Measurements from ENCODE around the gene NFATC1.

NFATC1 gene

DNA sequence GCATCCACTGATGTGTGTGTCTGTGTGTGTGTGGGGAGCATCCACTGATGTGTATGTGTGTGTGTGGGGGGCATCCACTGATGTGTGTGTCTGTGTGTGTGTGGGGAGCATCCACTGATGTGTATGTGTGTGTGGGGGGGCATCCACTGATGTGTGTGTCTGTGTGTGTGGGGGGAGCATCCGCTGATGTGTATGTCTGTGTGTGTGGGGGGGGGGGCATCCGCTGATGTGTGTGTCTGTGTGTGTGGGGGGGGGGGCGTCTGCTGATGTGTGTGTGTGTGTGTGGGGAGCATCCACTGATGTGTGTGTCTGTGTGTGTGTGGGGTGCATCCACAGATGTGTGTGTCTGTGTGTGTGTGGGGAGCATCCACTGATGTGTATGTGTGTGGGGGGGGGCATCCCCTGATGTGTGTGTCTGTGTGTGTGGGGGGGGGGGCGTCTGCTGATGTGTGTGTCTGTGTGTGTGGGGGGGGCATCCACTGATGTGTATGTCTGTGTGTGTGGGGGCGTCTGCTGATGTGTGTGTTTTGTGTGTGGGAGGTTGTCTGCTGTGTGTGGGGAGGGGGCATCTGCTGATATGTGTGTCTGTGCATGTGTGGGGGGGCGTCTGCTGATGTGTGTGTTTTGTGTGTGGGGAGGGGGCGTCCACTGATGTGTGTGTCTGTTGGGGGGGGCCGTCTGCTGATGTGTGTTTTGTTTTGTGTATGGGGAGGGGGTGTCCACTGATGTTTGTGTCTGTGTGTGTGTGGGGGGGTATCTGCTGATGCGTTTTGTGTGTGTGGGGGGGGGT, 125.9 kb downstream of the NFATC1 start:
- DNase-seq (ENCODE audit: low read depth, low spot score) = no peak

DNA sequence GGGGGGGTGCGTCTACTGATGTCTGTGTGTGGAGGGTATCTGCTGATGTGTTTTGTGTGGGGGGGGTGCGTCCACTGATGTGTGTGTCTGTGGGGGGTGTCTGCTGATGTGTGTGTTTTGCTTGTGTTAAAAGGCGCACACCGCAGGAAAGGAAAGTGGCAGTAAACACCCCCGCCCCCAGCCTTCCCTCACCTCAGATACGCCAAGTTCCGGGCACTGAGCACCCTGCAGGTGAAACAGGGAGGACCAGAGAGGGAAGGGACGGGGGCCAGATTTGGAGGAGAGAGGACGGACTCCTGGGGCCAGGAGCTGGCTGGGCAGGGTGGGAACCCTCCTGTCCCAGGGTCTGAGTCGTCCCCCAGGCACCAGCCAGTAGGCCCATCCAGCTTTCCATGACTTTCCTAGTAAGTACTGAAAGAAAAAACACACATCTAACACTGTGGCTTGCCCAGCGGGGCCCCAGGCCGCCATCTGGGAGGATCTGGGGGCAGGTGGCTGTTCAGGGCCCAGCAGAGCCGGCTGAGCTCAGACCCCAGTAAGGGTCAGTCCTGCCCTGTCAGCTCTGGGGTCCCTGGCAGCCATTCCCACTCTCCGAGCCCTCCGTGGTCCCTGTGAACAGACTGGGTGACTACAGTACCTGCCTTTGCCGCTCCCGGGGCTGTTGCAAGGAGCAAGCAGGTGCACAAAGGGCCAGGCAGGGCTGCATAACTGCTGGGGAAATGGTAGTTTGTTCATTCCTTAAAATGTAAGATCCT, 126.9 kb downstream of the NFATC1 start:
- DNase-seq (ENCODE audit: low read depth, low spot score) = no peak

DNA sequence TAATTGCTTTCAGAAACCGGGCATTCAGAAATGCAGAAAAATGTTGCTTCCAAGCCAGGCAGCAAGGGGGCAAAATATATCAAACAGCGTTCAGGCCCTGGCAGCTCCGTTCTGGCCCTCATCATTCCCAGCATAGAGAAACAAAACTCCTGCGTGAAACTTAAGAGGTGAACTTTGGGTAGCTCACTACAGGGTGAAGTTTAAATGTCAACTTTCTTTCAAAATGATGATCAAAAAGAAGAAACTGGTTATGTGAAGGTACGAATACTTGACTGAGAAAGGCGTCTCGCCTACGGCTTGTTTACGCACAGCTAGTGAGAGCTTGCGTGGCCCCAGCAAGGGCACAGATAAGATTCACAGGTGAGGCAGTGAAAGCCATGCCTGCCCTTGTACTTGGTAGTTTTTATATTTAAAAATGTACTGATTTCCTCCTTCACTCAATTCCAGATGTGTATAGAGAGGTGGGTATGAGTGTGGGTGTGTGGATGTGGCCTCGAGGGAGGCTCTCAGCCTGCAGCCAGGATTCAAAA, 127.5 kb downstream of the NFATC1 start:
- DNase-seq (ENCODE audit: low read depth, low spot score) = no peak

DNA sequence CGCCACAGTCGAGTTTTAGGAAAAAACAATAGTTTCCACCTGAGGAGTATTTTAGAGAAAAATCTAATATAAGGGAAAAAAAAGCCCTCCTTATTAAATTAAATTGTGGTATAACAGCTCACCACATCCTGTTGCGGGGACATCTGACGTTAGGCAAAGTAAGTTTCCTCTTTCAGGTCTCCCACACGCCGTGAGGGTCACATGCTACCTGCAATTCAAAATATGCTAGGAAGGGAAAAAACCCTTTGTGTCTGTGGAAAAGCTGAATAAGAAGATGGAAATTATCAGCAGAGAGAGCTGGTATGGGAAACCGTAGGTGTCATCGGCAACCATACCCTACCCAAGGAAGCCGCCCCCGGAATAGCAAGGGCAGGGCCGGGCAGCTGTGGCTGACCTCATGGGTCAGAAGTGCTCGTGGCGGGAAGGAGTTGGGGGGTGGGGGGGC, 128.0 kb downstream of the NFATC1 start:
- no peak for DNase-seq (ENCODE audit: low read depth, low spot score)

DNA sequence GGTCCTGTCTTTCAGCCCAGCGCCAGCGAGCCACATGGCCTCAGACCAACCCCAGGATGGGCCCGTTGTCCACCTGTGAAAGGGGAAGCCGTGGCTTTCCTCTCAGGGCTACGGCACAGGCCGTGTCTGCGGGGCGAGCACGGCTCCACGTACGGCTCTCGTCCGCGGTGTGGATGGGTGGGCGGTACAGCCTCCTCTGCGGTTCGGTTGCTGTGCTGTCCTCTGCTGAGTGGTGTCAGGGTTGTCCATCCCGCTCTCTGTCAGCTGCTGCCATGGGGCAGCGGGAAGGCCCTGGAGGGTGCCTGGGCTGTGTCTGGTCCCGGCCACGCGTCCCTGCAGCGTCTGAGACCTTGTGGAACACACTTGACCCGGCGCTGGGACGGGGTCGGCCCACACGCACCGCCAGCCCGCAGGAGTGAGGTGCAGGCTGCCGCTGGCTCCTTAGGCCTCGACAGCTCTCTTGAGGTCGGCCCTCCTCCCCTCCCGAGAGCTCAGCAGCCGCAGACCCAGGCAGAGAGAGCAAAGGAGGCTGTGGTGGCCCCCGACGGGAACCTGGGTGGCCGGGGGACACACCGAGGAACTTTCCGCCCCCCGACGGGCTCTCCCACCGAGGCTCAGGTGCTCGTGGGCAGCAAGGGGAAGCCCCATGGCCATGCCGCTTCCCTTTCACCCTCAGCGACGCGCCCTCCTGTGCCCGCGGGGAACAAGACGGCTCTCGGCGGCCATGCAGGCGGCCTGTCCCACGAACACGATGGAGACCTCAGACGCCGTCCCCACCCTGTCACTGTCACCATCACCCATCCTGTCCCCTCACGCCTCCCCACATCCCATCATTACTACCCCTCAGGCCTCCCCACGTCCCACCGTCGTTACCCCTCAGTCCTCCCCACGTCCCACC, 128.7 kb downstream of the NFATC1 start:
- no peak for DNase-seq (ENCODE audit: low read depth, low spot score)

DNA sequence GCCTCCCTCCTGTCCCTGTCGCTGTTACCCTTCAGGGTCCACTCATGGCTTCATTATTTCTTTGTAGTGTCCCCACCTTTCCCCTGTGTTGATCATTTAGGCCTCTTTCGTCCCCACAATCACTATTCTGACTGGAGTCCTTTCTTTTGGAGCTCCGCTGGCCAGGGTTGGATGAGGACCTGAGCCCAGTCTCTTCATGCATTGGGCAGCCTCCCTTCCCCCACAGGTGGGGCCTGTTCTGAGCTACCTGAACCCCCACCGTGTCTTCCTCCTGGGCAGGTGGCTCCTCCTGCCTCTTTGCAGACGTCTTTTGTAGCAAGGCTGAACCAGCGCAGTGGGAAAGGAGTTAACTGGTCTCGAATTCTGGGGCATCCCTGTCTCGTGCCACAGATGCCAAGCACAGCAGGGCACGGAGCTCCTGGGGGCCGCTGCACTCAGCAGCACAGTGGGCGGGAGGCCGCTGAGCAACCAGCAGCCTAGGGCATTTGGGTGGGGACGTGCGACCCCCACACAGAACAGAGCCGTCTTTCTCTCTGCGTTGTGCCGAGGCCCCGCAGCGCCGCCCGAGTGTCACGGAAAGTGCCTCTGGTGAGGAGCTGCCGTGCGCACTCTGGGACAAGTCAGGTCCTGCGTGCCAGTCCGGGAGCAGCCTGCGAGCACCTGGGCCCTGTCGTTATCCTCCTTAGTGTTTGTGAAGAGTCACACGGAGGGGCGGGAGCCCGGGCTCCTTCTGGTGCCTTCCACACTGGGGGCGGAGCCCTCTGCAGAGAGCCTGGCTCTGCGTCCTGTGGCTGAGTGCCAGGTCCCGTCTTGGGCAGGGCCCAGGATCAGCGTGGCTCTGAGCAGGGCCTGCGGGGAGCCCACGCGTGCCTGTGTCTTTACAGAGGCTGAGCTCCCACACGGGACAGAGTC, 130.1 kb downstream of the NFATC1 start:
- no peak for DNase-seq (ENCODE audit: low read depth, low spot score)

DNA sequence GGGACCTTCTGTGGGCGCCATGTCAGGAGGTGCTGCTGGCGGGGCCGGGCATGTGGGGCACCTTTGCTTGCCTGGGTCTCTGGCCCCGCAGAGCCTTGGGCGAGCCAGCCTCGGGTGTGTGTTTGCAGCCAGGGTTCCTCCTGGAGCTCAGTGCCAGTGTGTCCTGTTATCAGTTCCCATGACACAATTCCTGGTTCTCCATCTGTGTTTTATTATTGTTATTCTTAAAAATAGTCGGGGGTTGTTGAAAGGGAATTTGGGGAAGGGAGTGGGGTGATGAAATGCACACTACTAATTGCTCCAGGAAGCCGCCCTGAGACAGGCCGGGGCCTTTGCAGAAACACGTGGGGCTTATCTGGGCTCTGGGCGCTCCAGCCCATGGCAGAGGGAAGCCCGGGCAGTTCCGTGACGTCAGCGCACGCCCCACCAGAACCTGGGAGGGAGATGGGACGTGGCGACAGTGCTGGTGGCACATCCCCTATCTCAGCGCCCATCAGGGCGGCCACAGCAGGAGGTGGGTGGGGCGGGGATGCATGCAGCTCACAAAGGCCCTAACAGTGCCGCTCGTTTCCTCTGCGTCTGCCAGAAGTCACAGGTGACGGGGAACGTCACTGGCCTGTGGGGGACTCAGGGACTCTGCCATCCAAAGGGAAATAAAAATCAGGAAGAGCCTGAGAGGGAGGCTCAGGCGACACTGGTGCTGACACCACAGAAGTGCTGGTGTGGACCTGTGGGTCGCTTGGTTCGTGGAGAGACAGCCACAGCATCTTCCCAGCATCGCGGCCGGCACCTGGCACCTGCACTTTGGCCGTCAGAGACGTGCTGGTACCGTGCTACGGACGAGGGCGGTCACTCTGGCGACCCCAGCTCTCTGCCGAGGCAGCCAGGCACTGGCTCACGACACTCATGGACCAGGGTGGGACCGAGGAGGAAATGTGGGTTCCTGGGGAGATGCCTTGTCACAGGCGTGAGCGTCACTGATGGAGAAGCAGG, 131.0 kb downstream of the NFATC1 start:
- DNase-seq (ENCODE audit: low read depth, low spot score) = no peak

DNA sequence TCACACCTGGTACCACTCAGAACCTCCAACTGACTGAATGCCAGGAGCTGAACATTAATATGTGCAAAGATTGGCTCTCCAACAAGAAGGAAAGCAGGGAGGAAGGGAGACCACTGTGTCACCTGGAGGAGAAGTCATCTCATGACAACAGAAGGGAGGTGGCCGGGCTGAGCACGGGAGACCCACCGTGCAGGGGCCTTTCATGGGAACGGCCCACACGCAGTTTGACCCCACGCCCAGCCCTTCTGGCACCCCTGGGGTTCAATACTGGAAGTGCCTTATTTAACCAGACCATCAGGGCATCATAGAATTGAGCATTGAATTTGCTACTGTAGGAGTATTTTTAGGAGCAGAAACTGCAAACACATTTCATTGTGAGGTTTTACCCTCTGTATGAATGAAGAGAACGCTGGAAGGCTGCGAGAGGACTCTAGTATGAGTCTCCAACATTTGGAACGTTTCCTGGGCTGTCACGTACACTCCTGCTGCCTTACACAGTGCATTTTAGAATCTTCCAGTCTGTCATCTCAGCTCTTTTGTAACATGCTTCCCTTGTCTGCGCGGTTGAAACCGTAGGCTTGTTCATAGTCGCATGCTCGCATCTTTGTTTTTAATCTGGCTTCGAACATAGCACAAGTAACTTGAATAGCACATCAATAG, 132.1 kb downstream of the NFATC1 start:
- no peak for DNase-seq (ENCODE audit: low read depth, low spot score)

DNA sequence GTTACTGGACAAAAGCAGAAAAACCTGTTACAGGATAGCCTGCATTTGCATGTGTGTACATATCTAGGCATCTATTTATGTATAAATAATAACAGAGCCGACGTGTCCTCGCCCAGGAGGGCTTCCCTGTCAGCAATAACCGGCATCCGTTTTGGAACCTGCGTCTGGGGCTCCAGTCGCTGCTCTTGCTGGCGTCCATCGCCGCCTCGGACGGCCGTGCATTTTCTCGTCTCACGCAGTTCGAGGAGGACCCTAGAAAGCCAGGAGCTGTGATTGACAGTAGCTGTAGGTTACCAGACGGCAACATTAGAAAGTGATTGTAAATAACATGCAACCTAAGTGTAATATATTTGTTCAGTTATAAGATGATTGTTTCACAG, 132.6 kb downstream of the NFATC1 start:
- no peak for DNase-seq (ENCODE audit: low read depth, low spot score)

DNA sequence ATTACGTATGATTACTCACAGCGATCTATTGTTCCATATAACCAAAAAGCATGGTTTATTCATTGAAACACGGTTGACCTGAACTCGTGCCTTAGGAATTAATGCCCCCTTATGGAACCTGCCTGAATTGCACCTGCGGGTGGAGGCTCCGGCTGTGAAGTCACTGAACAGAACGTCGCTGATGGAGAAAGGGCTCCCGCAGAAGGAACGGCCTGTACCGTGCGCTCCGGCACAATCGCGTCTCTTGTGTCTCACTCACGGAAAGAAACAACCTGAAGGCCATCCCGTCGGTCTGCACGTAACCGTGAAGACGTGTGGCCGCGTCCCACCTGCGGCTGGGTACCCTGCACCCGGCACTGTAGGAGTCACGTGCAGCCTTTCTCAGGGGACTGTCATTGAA, 133.1 kb downstream of the NFATC1 start:
- DNase-seq (ENCODE audit: low read depth, low spot score) = peak; percentile 83

DNA sequence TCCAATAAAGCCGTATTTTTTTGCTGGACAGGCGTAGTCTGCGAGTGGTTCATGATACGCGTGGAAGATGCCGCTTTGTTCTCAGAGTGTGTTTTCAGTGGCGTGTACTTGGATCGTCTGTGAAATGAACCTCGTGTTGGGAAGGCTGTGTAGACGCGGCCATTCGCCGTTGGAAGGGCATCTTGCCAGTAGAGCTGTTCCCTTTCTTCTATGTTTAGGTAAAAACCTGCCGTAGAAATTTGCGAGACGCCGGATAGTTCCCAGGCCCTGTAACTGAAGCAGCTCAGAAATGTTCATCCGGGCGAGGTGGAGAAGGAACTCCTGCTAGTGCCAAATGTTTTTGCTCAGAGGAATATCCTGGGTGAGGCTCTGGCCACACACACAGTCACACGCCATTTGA, 133.6 kb downstream of the NFATC1 start:
- DNase-seq (ENCODE audit: low read depth, low spot score) = no peak

DNA sequence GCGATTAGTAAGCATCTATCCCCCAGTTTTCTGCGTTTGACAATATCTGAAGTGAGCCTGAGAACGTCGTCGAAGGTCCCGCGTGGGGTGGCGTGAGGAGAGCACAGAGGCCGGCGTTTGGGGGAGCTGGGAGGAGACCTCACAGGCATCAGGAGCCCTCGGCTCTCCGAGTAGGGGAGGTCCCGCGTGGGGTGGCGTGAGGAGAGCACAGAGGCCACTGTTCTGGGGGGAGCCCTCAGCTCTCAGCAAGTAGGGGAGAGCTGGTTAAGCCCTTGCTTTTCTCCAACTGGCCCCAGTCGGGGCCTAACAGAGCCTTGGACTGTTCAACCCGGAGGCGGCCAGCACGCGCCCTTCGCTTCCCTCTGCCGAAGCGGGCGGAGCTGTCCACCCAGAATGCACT, 134.3 kb downstream of the NFATC1 start:
- no peak for DNase-seq (ENCODE audit: low read depth, low spot score)

DNA sequence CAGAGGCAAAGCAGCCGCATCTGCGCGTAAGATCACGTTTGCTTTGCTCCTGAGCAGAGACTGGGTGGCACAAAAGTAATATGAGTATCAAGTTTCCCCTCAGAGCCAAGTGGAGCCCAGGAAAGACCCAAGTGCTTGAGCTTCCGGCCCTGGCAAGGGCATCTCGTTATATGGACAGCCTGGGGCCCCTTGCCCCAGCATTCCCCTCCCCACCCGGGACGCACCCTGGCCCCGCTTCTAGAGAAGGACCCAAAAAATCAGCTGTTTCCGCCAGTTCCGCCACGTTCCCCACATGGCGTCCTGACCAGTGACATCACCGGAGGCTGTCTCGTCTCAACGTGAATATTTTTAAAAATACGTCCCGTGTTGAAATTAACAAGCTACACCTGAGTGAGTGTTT, 135.1 kb downstream of the NFATC1 start:
- no peak for DNase-seq (ENCODE audit: low read depth, low spot score)

DNA sequence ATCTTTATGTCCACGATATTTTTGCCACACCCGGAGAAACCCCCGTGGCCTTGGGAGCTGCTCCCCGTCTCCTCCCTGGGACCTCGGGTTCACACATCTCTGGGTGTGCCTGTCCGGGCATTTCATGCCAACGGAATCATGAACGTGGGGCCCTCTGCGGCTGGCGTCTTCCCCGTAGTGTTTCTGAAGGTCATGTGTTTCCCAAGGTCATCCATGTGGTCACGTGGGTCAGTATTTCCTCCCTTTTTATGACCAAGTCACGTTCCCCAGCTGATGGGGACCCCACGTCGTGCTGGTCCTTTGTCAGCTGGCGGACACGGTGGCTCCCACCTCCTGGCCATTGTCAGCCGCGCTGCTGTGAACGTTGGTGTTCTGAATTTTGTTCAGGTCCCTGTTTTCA, 135.7 kb downstream of the NFATC1 start:
- DNase-seq (ENCODE audit: low read depth, low spot score) = no peak

DNA sequence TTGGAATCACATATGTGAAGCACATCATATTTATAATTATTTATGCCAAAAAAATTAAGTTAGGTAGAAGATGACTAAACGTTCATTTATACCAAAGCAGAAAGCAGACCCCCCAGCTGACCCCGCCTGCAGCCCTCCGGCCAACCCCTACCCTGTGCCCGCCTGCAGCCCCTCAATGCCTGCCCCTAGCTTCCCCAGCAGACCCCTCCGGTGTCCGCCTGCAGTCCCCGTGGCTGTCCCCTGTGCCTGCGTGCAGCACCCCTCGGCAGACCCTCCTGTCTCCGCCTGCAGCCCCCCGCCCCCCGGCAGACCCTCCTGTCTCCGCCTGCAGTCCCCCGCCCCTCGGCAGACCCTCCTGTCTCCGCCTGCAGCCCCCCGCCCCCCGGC, 136.2 kb downstream of the NFATC1 start:
- no peak for DNase-seq (ENCODE audit: low read depth, low spot score)

DNA sequence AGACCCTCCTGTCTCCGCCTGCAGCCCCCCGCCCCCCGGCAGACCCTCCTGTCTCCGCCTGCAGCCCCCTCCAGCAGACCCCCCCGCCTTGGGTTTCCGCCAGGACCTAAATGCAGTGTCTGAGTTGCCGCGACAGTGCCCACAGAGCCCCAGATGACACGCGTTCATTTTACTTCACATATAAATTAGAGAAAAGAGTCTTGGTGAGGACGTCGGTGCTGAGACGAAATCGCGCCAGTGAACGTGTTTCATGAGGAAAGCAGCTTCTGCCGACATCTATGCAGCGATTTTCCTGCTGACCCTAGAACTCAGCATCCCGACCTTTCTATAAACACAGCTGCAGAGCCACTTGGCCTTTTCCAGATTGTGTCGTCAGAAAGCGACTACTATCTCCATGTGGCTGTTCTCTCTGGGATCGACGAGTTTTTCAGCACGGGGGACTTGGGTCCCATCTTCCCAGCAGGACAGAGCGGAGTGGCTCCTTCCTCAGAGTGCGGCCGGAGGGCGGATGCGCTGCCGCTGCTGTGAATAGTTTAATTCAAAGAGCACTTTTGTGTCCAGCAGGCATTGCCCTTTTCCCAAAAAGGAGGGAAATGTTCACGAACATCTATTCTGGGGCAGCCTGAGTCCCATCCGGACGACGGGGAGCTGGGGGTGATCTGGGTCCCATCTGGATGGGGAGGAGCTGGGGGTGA, 136.7 kb downstream of the NFATC1 start:
- DNase-seq (ENCODE audit: low read depth, low spot score) = no peak

DNA sequence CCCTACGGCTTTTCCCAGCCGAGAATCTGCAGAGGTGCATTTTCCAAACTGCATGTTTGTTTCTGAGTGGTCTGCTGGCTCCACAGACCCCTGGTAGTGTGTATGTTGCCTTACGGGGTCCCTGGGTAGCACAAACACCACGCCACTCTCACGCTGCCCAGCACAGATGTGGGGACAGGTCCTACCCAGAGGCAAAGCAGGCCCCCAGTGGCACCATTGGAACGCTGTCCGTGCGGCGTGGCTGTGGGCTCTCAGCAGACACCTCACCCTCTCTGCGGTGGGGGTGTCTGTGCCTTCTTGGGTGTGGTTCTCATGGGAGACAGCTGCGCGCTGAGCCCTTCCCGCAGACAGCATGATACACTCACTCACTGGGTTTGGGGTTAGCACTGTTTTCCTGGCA, 137.4 kb downstream of the NFATC1 start:
- no peak for DNase-seq (ENCODE audit: low read depth, low spot score)

DNA sequence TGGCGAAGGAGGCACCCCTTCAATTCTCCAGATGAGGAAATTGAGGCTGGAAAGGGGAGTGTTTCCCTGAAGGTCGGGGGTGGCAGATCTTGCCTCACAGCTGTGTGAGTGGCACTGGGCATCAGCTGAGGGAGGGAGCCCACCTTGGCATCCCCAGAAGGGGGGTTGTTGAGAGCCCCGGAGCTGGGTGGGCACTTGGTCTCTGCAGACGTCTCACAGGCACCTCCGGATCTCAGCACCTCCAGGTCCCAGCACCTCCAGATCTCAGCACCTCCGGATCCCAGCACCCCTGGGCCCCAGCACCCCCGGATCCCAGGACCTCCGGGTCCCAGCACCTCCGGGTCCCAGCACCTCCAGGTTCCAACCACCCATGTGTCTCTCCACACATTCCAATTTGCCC, 137.9 kb downstream of the NFATC1 start:
- DNase-seq (ENCODE audit: low read depth, low spot score) = no peak

DNA sequence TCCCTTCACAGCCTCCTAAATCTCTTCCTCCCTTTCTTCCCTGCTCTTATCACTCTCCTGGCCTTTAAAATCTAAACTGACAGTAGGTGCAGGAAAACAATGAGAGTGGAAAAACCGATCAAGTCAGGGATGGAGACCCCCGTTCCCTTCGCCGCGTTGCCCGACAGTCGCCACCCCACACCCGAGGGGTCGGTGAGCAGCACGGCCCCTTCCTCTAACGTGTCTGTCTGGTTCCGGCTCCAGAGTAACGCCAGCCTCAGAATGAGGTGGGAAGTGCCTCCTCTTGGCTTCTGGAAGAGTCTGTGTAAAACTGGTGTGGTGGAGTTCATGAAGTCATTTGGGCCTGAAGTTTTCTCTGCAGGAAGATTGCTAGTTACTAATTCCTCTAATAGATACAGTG, 138.6 kb downstream of the NFATC1 start:
- DNase-seq (ENCODE audit: low read depth, low spot score) = no peak

All from ELF-1 (cell line).